ENCODE results near the gene SORBS2.

- TF ChIP-seq CTCF (IDR thresholded peaks at IDR 0.05): no peak
- TF ChIP-seq POLR2A (IDR thresholded peaks at IDR 0.05; ENCODE audit: low read depth): no peak
- no peak for TF ChIP-seq POLR2AphosphoS5 (IDR thresholded peaks at IDR 0.05)
Observed at GRCh38 chr4:185602397-185602796, 209.6 kb downstream of the SORBS2 start.
